HEK293 (cell line): ENCODE results near the gene SCFD2.

Source experiments
- PRDM4 ChIP-seq: fragments of 450-650 bp; formaldehyde crosslinking; IDR thresholded peaks from 2 replicates; pipeline ENCODE4 v1.5.1; 2017; ENCODE audit warnings: missing biosample characterization, missing genetic modification characterization
- SCRT2 ChIP-seq: fragments of 450-650 bp; formaldehyde crosslinking; IDR thresholded peaks from 2 replicates; pipeline ENCODE4 v1.5.1; 2016; ENCODE audit warnings: missing biosample characterization, missing genetic modification characterization
- TCF7L2 ChIP-seq: IDR thresholded peaks from 2 replicates; pipeline ENCODE4 v1.6.1; 2011; ENCODE audit warnings: low read depth, mild to moderate bottlenecking, inconsistent platforms, low read length, moderate library complexity, borderline replicate concordance
- ZNF292 ChIP-seq: fragments of 450-650 bp; formaldehyde crosslinking; IDR thresholded peaks from 2 replicates; pipeline ENCODE4 v1.5.1; 2016; ENCODE audit warnings: low read depth, missing biosample characterization, missing genetic modification characterization, borderline replicate concordance
- ZNF302 ChIP-seq: fragments of 450-650 bp; formaldehyde crosslinking; IDR thresholded peaks from 2 replicates; pipeline ENCODE4 v1.5.1; 2016; ENCODE audit warnings: missing biosample characterization, missing genetic modification characterization, low read depth
- ZNF426 ChIP-seq: fragments of 450-650 bp; formaldehyde crosslinking; IDR thresholded peaks from 2 replicates; pipeline ENCODE4 v1.5.1; 2017; ENCODE audit warnings: missing biosample characterization, missing genetic modification characterization, mild to moderate bottlenecking, inconsistent platforms, moderate library complexity
- ZNF791 ChIP-seq: fragments of 450-650 bp; formaldehyde crosslinking; IDR thresholded peaks from 2 replicates; pipeline ENCODE4 v1.5.1; 2016; ENCODE audit warnings: missing biosample characterization, missing genetic modification characterization
- ZNF837 ChIP-seq: fragments of 450-650 bp; formaldehyde crosslinking; IDR thresholded peaks from 2 replicates; pipeline ENCODE4 v1.5.1; 2016; ENCODE audit warnings: missing biosample characterization, missing genetic modification characterization
- TF ChIP-seq, protein P1 (sequence below): fragments of 450-650 bp; formaldehyde crosslinking; IDR thresholded peaks from 2 replicates; pipeline ENCODE4 v1.5.1; 2017; ENCODE audit warnings: missing biosample characterization, missing genetic modification characterization
- TF ChIP-seq, protein P2 (sequence below): fragments of 450-650 bp; formaldehyde crosslinking; IDR thresholded peaks from 2 replicates; pipeline ENCODE4 v1.5.1; 2016; ENCODE audit warnings: missing biosample characterization, missing genetic modification characterization
- TF ChIP-seq, protein P3 (sequence below): fragments of 450-650 bp; formaldehyde crosslinking; IDR thresholded peaks from 2 replicates; pipeline ENCODE4 v1.5.1; 2016; ENCODE audit warnings: missing biosample characterization, missing genetic modification characterization, borderline replicate concordance
- TF ChIP-seq, protein P4 (sequence below): sonication (generic); formaldehyde crosslinking; IDR thresholded peaks from 2 replicates; pipeline ENCODE4 v1.8.1; 2022; ENCODE audit warnings: mild to moderate bottlenecking, moderate library complexity, missing genetic modification reagents

DNA sequence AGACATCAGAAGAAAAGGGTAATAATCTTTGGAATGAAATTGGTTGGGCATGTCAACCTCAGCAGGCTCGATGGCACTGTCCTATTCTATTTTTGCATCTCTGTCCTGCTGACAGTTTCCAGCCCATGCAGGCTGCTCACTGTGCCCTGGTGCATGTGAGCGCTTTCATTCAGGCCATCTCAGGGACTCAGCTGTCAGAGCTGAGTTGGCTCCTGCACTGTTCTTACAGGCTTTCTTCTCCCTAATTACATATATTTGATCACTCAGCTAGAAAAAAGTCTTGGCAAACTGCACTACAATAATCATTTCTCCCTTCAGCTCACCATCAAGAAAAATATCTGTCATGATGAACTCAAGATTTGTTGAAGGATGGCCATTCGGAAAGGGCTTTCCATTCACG, 419.0 kb downstream of the SCFD2 start:
- TF ChIP-seq, protein P1, sequence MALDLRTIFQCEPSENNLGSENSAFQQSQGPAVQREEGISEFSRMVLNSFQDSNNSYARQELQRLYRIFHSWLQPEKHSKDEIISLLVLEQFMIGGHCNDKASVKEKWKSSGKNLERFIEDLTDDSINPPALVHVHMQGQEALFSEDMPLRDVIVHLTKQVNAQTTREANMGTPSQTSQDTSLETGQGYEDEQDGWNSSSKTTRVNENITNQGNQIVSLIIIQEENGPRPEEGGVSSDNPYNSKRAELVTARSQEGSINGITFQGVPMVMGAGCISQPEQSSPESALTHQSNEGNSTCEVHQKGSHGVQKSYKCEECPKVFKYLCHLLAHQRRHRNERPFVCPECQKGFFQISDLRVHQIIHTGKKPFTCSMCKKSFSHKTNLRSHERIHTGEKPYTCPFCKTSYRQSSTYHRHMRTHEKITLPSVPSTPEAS, result no peak
- TF ChIP-seq ZNF426 (tag by site-specific recombination) (no peak), PRDM4 (tag by site-specific recombination) (no peak), ZNF292 (tag by site-specific recombination) (no peak), ZNF837 (tag by site-specific recombination) (no peak), ZNF302 (tag by site-specific recombination) (no peak), TCF7L2 (no peak), ZNF791 (tag by site-specific recombination) (no peak), SCRT2 (tag by site-specific recombination) (no peak)
- TF ChIP-seq, protein P2, sequence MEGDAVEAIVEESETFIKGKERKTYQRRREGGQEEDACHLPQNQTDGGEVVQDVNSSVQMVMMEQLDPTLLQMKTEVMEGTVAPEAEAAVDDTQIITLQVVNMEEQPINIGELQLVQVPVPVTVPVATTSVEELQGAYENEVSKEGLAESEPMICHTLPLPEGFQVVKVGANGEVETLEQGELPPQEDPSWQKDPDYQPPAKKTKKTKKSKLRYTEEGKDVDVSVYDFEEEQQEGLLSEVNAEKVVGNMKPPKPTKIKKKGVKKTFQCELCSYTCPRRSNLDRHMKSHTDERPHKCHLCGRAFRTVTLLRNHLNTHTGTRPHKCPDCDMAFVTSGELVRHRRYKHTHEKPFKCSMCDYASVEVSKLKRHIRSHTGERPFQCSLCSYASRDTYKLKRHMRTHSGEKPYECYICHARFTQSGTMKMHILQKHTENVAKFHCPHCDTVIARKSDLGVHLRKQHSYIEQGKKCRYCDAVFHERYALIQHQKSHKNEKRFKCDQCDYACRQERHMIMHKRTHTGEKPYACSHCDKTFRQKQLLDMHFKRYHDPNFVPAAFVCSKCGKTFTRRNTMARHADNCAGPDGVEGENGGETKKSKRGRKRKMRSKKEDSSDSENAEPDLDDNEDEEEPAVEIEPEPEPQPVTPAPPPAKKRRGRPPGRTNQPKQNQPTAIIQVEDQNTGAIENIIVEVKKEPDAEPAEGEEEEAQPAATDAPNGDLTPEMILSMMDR (tag by site-specific recombination), result no peak
- TF ChIP-seq, protein P3, sequence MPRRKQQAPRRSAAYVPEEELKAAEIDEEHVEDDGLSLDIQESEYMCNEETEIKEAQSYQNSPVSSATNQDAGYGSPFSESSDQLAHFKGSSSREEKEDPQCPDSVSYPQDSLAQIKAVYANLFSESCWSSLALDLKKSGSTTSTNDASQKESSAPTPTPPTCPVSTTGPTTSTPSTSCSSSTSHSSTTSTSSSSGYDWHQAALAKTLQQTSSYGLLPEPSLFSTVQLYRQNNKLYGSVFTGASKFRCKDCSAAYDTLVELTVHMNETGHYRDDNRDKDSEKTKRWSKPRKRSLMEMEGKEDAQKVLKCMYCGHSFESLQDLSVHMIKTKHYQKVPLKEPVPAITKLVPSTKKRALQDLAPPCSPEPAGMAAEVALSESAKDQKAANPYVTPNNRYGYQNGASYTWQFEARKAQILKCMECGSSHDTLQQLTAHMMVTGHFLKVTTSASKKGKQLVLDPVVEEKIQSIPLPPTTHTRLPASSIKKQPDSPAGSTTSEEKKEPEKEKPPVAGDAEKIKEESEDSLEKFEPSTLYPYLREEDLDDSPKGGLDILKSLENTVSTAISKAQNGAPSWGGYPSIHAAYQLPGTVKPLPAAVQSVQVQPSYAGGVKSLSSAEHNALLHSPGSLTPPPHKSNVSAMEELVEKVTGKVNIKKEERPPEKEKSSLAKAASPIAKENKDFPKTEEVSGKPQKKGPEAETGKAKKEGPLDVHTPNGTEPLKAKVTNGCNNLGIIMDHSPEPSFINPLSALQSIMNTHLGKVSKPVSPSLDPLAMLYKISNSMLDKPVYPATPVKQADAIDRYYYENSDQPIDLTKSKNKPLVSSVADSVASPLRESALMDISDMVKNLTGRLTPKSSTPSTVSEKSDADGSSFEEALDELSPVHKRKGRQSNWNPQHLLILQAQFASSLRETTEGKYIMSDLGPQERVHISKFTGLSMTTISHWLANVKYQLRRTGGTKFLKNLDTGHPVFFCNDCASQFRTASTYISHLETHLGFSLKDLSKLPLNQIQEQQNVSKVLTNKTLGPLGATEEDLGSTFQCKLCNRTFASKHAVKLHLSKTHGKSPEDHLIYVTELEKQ, result no peak
- TF ChIP-seq, protein P4, sequence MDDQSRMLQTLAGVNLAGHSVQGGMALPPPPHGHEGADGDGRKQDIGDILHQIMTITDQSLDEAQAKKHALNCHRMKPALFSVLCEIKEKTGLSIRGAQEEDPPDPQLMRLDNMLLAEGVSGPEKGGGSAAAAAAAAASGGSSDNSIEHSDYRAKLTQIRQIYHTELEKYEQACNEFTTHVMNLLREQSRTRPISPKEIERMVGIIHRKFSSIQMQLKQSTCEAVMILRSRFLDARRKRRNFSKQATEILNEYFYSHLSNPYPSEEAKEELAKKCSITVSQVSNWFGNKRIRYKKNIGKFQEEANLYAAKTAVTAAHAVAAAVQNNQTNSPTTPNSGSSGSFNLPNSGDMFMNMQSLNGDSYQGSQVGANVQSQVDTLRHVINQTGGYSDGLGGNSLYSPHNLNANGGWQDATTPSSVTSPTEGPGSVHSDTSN (CRISPR knock-in tag), result no peak
